ENCODE results near the gene PLXNA2.

The PLXNA2 gene

GRCh38 chr1:208146650-208147049 is 97.5 kb downstream of the PLXNA2 start:
- no peak for DNase-seq (ENCODE audit: low read depth)
- no peak overlapping the region for H3K4me3 ChIP-seq (replicated peaks; ENCODE audit: low read depth, low read length)
- TF ChIP-seq CTCF (IDR thresholded peaks at IDR 0.05; ENCODE audit: low read length, missing control alignments), result no peak

GRCh38 chr1:208145167-208145566 is 99.0 kb downstream of the PLXNA2 start:
- DNase-seq (ENCODE audit: low read depth), result no peak
- no peak overlapping the region for H3K4me3 ChIP-seq (replicated peaks; ENCODE audit: low read depth, low read length)
- no peak for TF ChIP-seq CTCF (IDR thresholded peaks at IDR 0.05; ENCODE audit: low read length, missing control alignments)

GRCh38 chr1:208142590-208143382 is 101.4 kb downstream of the PLXNA2 start:
- TF ChIP-seq CTCF (IDR thresholded peaks at IDR 0.05; ENCODE audit: low read length, missing control alignments), result no peak
- no peak for DNase-seq (ENCODE audit: low read depth)
- no peak overlapping the region for H3K4me3 ChIP-seq (replicated peaks; ENCODE audit: low read depth, low read length)

GRCh38 chr1:208141610-208142192 is 102.5 kb downstream of the PLXNA2 start:
- no peak for DNase-seq (ENCODE audit: low read depth)
- no peak for TF ChIP-seq CTCF (IDR thresholded peaks at IDR 0.05; ENCODE audit: low read length, missing control alignments)
- H3K4me3 ChIP-seq (replicated peaks; ENCODE audit: low read depth, low read length), result no peak overlapping the region

- TF ChIP-seq CTCF (IDR thresholded peaks at IDR 0.05; ENCODE audit: low read length, missing control alignments), result no peak
- no peak overlapping the region for H3K4me3 ChIP-seq (replicated peaks; ENCODE audit: low read depth, low read length)
- no peak for DNase-seq (ENCODE audit: low read depth)
Observed at GRCh38 chr1:208139434-208140045, 104.6 kb downstream of the PLXNA2 start.

GRCh38 chr1:208137193-208137592 is 107.0 kb downstream of the PLXNA2 start:
- DNase-seq (ENCODE audit: low read depth), result no peak
- TF ChIP-seq CTCF (IDR thresholded peaks at IDR 0.05; ENCODE audit: low read length, missing control alignments), result no peak
- H3K4me3 ChIP-seq (replicated peaks; ENCODE audit: low read depth, low read length), result no peak overlapping the region
